DMS53 treated with DMSO at 0.1 percent for 48 hours (cell line): ENCODE data around the gene CEP170B.

Experiments
- DNase-seq: peaks from one replicate; lab custom pipeline; 2025; ENCODE audit not compliant: unreplicated experiment; lab: John Stamatoyannopoulos, UW

The CEP170B gene

GRCh38 chr14:104929268-104930230, 64.5 kb downstream of the CEP170B start:
- no peak for DNase-seq

- DNase-seq = no peak
Measured at GRCh38 chr14:104930526-104931303, 65.6 kb downstream of the CEP170B start.

GRCh38 chr14:104931304-104931770, 66.3 kb downstream of the CEP170B start:
- DNase-seq = no peak

- DNase-seq = no peak
Measured at GRCh38 chr14:104931771-104932675, 67.0 kb downstream of the CEP170B start.

- DNase-seq = peak; percentile 10
Measured at GRCh38 chr14:104932676-104933631, 67.9 kb downstream of the CEP170B start.

GRCh38 chr14:104933746-104934733, 69.0 kb downstream of the CEP170B start:
- DNase-seq = no peak

GRCh38 chr14:104935026-104935650, 70.1 kb downstream of the CEP170B start:
- DNase-seq = no peak

GRCh38 chr14:104935955-104936354, 70.9 kb downstream of the CEP170B start:
- no peak for DNase-seq

GRCh38 chr14:104936361-104937155, 71.5 kb downstream of the CEP170B start:
- DNase-seq = no peak

- no peak for DNase-seq
Measured at GRCh38 chr14:104937161-104937560, 72.1 kb downstream of the CEP170B start.

GRCh38 chr14:104937694-104938365, 72.8 kb downstream of the CEP170B start:
- DNase-seq = no peak

- no peak for DNase-seq
Measured at GRCh38 chr14:104938436-104938835, 73.4 kb downstream of the CEP170B start.

- no peak for DNase-seq
Measured at GRCh38 chr14:104938960-104939359, 73.9 kb downstream of the CEP170B start.

- DNase-seq = no peak
Measured at GRCh38 chr14:104939666-104940410, 74.8 kb downstream of the CEP170B start.

- no peak for DNase-seq
Measured at GRCh38 chr14:104940526-104941150, 75.6 kb downstream of the CEP170B start.
